GM18909 (cell line): Measurements from ENCODE around the gene PRUNE2.

Source experiments
- ATAC-seq: cut with Tn5 transposase; IDR thresholded peaks from one replicate; pipeline ENCODE4 v1.9.1; 2021; ENCODE audit warnings: mild to moderate bottlenecking; ENCODE audit not compliant: unreplicated experiment, poor library complexity

PRUNE2 gene

GRCh38 chr9:76591256-76591950 lies 314.5 kb downstream of the PRUNE2 start:
- no peak for ATAC-seq

- no peak for ATAC-seq
These were observed 317.6 kb downstream of the PRUNE2 start for GRCh38 chr9:76588316-76588715.

GRCh38 chr9:76586390-76587314 lies 319.3 kb downstream of the PRUNE2 start:
- ATAC-seq, result no peak

GRCh38 chr9:76585487-76586389 lies 320.2 kb downstream of the PRUNE2 start:
- no peak for ATAC-seq

- no peak for ATAC-seq
These were observed 322.7 kb downstream of the PRUNE2 start for GRCh38 chr9:76583256-76583655.

- no peak for ATAC-seq
These were observed 324.2 kb downstream of the PRUNE2 start for GRCh38 chr9:76581731-76582130.

- no peak for ATAC-seq
These were observed 325.1 kb downstream of the PRUNE2 start for GRCh38 chr9:76580820-76581219.

- no peak for ATAC-seq
These were observed 325.7 kb downstream of the PRUNE2 start for GRCh38 chr9:76580188-76580587.

- ATAC-seq, result peak; percentile 85
These were observed 329.6 kb downstream of the PRUNE2 start for GRCh38 chr9:76576344-76576743.

- ATAC-seq, result no peak
These were observed 330.2 kb downstream of the PRUNE2 start for GRCh38 chr9:76575761-76576160.

- ATAC-seq, result no peak
These were observed 331.8 kb downstream of the PRUNE2 start for GRCh38 chr9:76573905-76574760.

GRCh38 chr9:76573408-76573807 lies 332.5 kb downstream of the PRUNE2 start:
- no peak for ATAC-seq

- no peak for ATAC-seq
These were observed 333.8 kb downstream of the PRUNE2 start for GRCh38 chr9:76572151-76572550.

- no peak for ATAC-seq
These were observed 334.2 kb downstream of the PRUNE2 start for GRCh38 chr9:76571743-76572146.

GRCh38 chr9:76571288-76571687 lies 334.6 kb downstream of the PRUNE2 start:
- ATAC-seq, result peak; percentile 91

GRCh38 chr9:76570826-76571225 lies 335.1 kb downstream of the PRUNE2 start:
- ATAC-seq, result no peak

- no peak for ATAC-seq
These were observed 338.8 kb downstream of the PRUNE2 start for GRCh38 chr9:76567086-76567485.

- no peak for ATAC-seq
These were observed 341.6 kb downstream of the PRUNE2 start for GRCh38 chr9:76564297-76564696.

- ATAC-seq, result peak; percentile 86
These were observed 343.4 kb downstream of the PRUNE2 start for GRCh38 chr9:76562511-76562911.

GRCh38 chr9:76561900-76562299 lies 344.0 kb downstream of the PRUNE2 start:
- ATAC-seq, result peak; percentile 7
